ENCODE results near the gene GUCY1A1. TPM values are rescaled to one million over a fixed set of nuclear protein-coding genes. Genes with fewer than 3 reads are reported as not detected.

Gene GUCY1A1
- total RNA-seq, 1 donor from 2014 or later: 49.1 TPM

- Mint-ChIP-seq H3K27me3 (ENCODE audit: low read depth) (no peaks in the 10 kb centered on the region), H3K27ac (no peak overlapping the region), H3K4me3 (no peak overlapping the region), H3K36me3 (peaks cover 23% of the 10 kb centered on the region), H3K4me1 (peaks cover 1% of the 10 kb centered on the region), H3K9me3 (peaks cover 4% of the 10 kb centered on the region)
- TF ChIP-seq CTCF (IDR thresholded peaks at IDR 0.05; ENCODE audit: unreplicated experiment): no peak
- DNase-seq (ENCODE audit: low spot score in 2 of 2, unreplicated experiment in 2 of 2): no peak
These were observed 111.5 kb downstream of the GUCY1A1 start for GRCh38 chr4:155777971-155778735.

- H3K4me3 Mint-ChIP-seq: no peak overlapping the region
- no peak for DNase-seq (ENCODE audit: low spot score in 2 of 2, unreplicated experiment in 2 of 2)
- no peak overlapping the region for H3K27ac Mint-ChIP-seq
- H3K4me1 Mint-ChIP-seq: peaks cover 15% of the 10 kb centered on the region
- no peak for TF ChIP-seq CTCF (IDR thresholded peaks at IDR 0.05; ENCODE audit: unreplicated experiment)
- no peaks in the 10 kb centered on the region for H3K9me3 Mint-ChIP-seq
- peaks cover 10% of the 10 kb centered on the region for H3K36me3 Mint-ChIP-seq
- no peaks in the 10 kb centered on the region for H3K27me3 Mint-ChIP-seq (ENCODE audit: low read depth)
These were observed 114.1 kb downstream of the GUCY1A1 start for GRCh38 chr4:155780775-155781174.

- TF ChIP-seq CTCF (IDR thresholded peaks at IDR 0.05; ENCODE audit: unreplicated experiment): no peak
- Mint-ChIP-seq H3K36me3 (peaks cover 10% of the 10 kb centered on the region), H3K9me3 (no peaks in the 10 kb centered on the region), H3K27me3 (ENCODE audit: low read depth) (no peaks in the 10 kb centered on the region), H3K27ac (no peak overlapping the region), H3K4me1 (peaks cover 16% of the 10 kb centered on the region), H3K4me3 (no peak overlapping the region)
- no peak for DNase-seq (ENCODE audit: low spot score in 2 of 2, unreplicated experiment in 2 of 2)
These were observed 114.7 kb downstream of the GUCY1A1 start for GRCh38 chr4:155781249-155781831.

Other genes starting within 250 kb of the GUCY1A1 start
- gene GUCY1B1, start 92.2 kb downstream of the GUCY1A1 start, total RNA-seq: 17.1 to 18.6 TPM (median 17.4 TPM) in 3 replicates
- not detected in 3 replicates for gene ASIC5, start 199.4 kb downstream of the GUCY1A1 start, total RNA-seq
- gene TDO2, start 236.8 kb downstream of the GUCY1A1 start, total RNA-seq: 5.8 to 6.8 TPM (median 6.7 TPM) in 3 replicates

Measured in mesothelial cell of epicardium (in vitro differentiated cells).